HUES6 (cell line): ENCODE data around the gene EEF2.

ENCODE experiments used
- H3K27ac ChIP-seq: 2 replicates; pipeline ENCODE4 v1.7.0; 2013; ENCODE audit warnings: low read depth, mild to moderate bottlenecking, low read length, inconsistent platforms
- H3K27me3 ChIP-seq: 2 replicates; pipeline ENCODE4 v1.6.1; 2013; ENCODE audit warnings: low read length; ENCODE audit not compliant: control insufficient read depth, insufficient read depth
- H3K36me3 ChIP-seq: 2 replicates; pipeline ENCODE4 v1.6.1; 2013; ENCODE audit warnings: low read length; ENCODE audit not compliant: control insufficient read depth, insufficient read depth
- H3K4me1 ChIP-seq: 2 replicates; pipeline ENCODE4 v1.6.1; 2013; ENCODE audit warnings: low read length; ENCODE audit not compliant: control insufficient read depth, insufficient read depth
- H3K4me3 ChIP-seq: 2 replicates; pipeline ENCODE4 v1.5.1; 2013; ENCODE audit warnings: low read depth, low read length
- H3K9ac ChIP-seq: one replicate; pipeline ENCODE4 v1.6.1; 2013; ENCODE audit warnings: mild to moderate bottlenecking, low read length
- H3K9me3 ChIP-seq: 2 replicates; pipeline ENCODE4 v1.6.1; 2013; ENCODE audit warnings: low read depth, low read length; ENCODE audit not compliant: control insufficient read depth, insufficient read depth

Gene EEF2

DNA sequence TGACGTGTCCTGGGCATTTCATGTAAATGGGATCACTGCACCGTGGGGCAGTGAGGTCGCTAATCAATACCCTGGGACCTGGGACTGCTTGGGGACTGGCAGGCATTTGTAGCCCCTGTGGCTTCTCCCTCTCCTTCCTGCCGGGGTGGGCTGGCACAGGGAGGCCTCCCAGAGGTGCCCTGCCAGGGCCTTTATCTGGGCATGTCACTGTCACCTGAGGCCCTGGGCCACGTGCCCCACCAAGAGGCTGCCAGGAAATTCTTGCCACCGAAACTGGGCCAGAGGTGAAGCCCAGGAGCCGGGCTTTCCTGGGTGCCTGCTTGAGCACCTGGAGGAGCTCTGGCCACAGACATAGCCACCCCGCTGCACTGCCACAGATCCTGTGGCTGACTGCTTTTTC lies 54.2 kb downstream of the EEF2 start:
- Histone ChIP-seq H3K36me3 (no peaks in the 10 kb centered on the region), H3K9ac (no peak overlapping the region)

More for the DNA sequence above, 54.2 kb downstream of the EEF2 start:
- Histone ChIP-seq H3K27me3 (peaks cover 9% of the 10 kb centered on the region; the same call in 1 of the 2 replicates), H3K27ac (no peak overlapping the region), H3K9me3 (no peaks in the 10 kb centered on the region), H3K4me1 (no peaks in the 10 kb centered on the region), H3K4me3 (no peak overlapping the region)
